HepG2 (cell line): Measurements from ENCODE around the gene PAQR5. TPM values are rescaled to one million over a fixed set of nuclear protein-coding genes. Genes with fewer than 3 reads are reported as not detected.

Experiments used
- ATAC-seq: fragments of 200-7000 bp; cut with Tn5 transposase; 3 replicates; pipeline ENCODE4 v1.9.1; 2020; ENCODE audit warnings: mild to moderate bottlenecking, moderate library complexity
- BruUV-seq: library from RNA; stranded (reverse); fragments of 400-500 nt; replicated peaks from 2 replicates; lab custom pipeline; 2021; lab: Mats Ljungman, UMichigan
- CTCF ChIA-PET: fragments of 300-600 bp; formaldehyde crosslinking; extraction: SDS; loops from one replicate; lab custom pipeline; 2021; ENCODE audit warnings: low total read pairs, inconsistent platforms, low intra/inter-chr PET ratio; lab: Yijun Ruan, JAX
- POLR2A ChIA-PET: fragments of 350-600 bp; sonication (Branson Sonifier 250); formaldehyde crosslinking; loops from one replicate; lab custom pipeline; 2020; ENCODE audit warnings: antibody characterized with exemption, inconsistent platforms; lab: Yijun Ruan, JAX
- DNase-seq: peaks from one replicate; pipeline ENCODE4 v3.0.0-alpha.2; 2015; ENCODE audit warnings: low spot score
- FAIRE-seq: peaks from 3 replicates; lab custom pipeline; 2011; peaks lifted over from hg19 to GRCh38; lab: Jason Lieb, UNC
- H2AFZ ChIP-seq: one replicate; pipeline ENCODE4 v1.6.1; 2011; ENCODE audit warnings: low read length, inconsistent platforms
- H3K27ac ChIP-seq: fragments of 300-600 bp; 3 replicates; pipeline ENCODE4 v1.8.0; 2011; ENCODE audit warnings: mixed run types, mild to moderate bottlenecking, mixed read lengths, low read length, inconsistent platforms; ENCODE audit not compliant: insufficient read depth; ENCODE audit errors: extremely low read length
- H3K27me3 ChIP-seq, 2 experiments: fragments of 200-600 bp in 1 of 2; 2 replicates in 1 of 2; 3 replicates in 1 of 2; pipeline versions ENCODE4 v1.6.0 to v1.8.0; 2011; ENCODE audit warnings: low read length in 2 of 2, mild to moderate bottlenecking in 2 of 2, moderate library complexity in 2 of 2, inconsistent platforms in 1 of 2; ENCODE audit not compliant: insufficient read depth in 2 of 2, control insufficient read depth in 1 of 2
- H3K36me3 ChIP-seq, 2 experiments: fragments of 200-600 bp in 1 of 2; replicated peaks in 1 of 2; 2 replicates in 1 of 2; 3 replicates in 1 of 2; pipeline versions ENCODE4 v1.5.1 to v1.8.0; 2011; ENCODE audit warnings: low read length in 2 of 2, inconsistent platforms in 1 of 2; ENCODE audit not compliant: insufficient read depth in 2 of 2, control insufficient read depth in 1 of 2
- H3K4me1 ChIP-seq: 2 replicates; pipeline ENCODE4 v1.5.1; 2012; ENCODE audit warnings: low read length, inconsistent platforms; ENCODE audit not compliant: insufficient read depth
- H3K4me2 ChIP-seq: 2 replicates; pipeline ENCODE4 v1.6.0; 2011; ENCODE audit warnings: low read depth, low read length, inconsistent platforms
- H3K4me3 ChIP-seq, 3 experiments: fragments of 200-600 bp in 1 of 3; sonication (generic), shearing (Covaris generic) in 1 of 3; replicated peaks in 1 of 3; 2 replicates each; pipeline ENCODE4 v1.5.1; 2011 to 2016; ENCODE audit warnings: low read length in 3 of 3, inconsistent platforms in 2 of 3, low read depth in 2 of 3, mild to moderate bottlenecking in 2 of 3, control low read depth in 1 of 3, mixed read lengths in 1 of 3; ENCODE audit not compliant: insufficient read depth in 1 of 3
- H3K79me2 ChIP-seq: one replicate; pipeline ENCODE4 v1.6.1; 2011; ENCODE audit warnings: low read length, inconsistent platforms; ENCODE audit not compliant: insufficient read depth
- H3K9ac ChIP-seq: 2 replicates; pipeline ENCODE4 v1.6.0; 2011; ENCODE audit warnings: mild to moderate bottlenecking, low read depth, low read length, inconsistent platforms; ENCODE audit not compliant: insufficient read depth
- H3K9me3 ChIP-seq: 2 replicates; pipeline ENCODE4 v1.5.1; 2012; ENCODE audit warnings: mild to moderate bottlenecking, low read length
- H4K20me1 ChIP-seq: 2 replicates; pipeline ENCODE4 v1.6.0; 2011; ENCODE audit warnings: inconsistent platforms, mild to moderate bottlenecking, low read length, moderate library complexity; ENCODE audit not compliant: insufficient read depth
- MAF1 ChIP-seq: sonication (generic); formaldehyde crosslinking; IDR thresholded peaks from 2 replicates; pipeline ENCODE4 v1.5.0; 2020; ENCODE audit warnings: missing genetic modification reagents, borderline replicate concordance
- NFE2L2 ChIP-seq: fragments of 150-350 bp; IDR thresholded peaks from 2 replicates; pipeline ENCODE4 v1.6.1; 2014; ENCODE audit warnings: low read length
- POGZ ChIP-seq: sonication (generic); formaldehyde crosslinking; IDR thresholded peaks from 2 replicates; pipeline ENCODE4 v1.4.0; 2020; ENCODE audit warnings: mild to moderate bottlenecking, missing genetic modification reagents
- TOE1 ChIP-seq: sonication (generic); formaldehyde crosslinking; IDR thresholded peaks from 2 replicates; pipeline ENCODE4 v1.4.0; 2020; ENCODE audit warnings: mild to moderate bottlenecking, missing genetic modification reagents
- ZBTB7B ChIP-seq: sonication (generic); formaldehyde crosslinking; IDR thresholded peaks from 2 replicates; pipeline ENCODE4 v1.4.0; 2020; ENCODE audit warnings: missing genetic modification reagents
- ZNF160 ChIP-seq: sonication (generic); formaldehyde crosslinking; IDR thresholded peaks from 2 replicates; pipeline ENCODE4 v1.8.0; 2022; ENCODE audit warnings: mild to moderate bottlenecking, inconsistent platforms, missing genetic modification reagents
- ZNF205 ChIP-seq: IDR thresholded peaks from 2 replicates; pipeline ENCODE4 v1.6.1; 2018; ENCODE audit warnings: missing biosample characterization, missing genetic modification reagents
- ZNF30 ChIP-seq: sonication (generic); formaldehyde crosslinking; IDR thresholded peaks from 2 replicates; pipeline ENCODE4 v1.5.0; 2020; ENCODE audit warnings: mild to moderate bottlenecking, missing genetic modification reagents
- ZNF629 ChIP-seq: sonication (generic); formaldehyde crosslinking; conservative IDR thresholded peaks from 2 replicates; pipeline ENCODE4 v1.5.0; 2020; ENCODE audit warnings: missing genetic modification reagents
- ZNF724P ChIP-seq: sonication (generic); formaldehyde crosslinking; IDR thresholded peaks from 2 replicates; pipeline ENCODE4 v1.8.0; 2022; ENCODE audit warnings: missing genetic modification reagents, borderline replicate concordance
- WGBS: methylation state at CpG from one replicate; pipeline ENCODE4 v1.1.6; 2017; ENCODE audit warnings: low lambda C conversion rate; 5-methylcytosine and 5-hydroxymethylcytosine counted together
- in situ Hi-C: cut with HindIII; loops from 2 replicates; pipeline ENCODE4 v1.10.0; 2017; ENCODE audit warnings: low pct_unique_long_range_greater_than_20kb; ENCODE audit not compliant: extremely low pct_ligation_motif_present
- intact Hi-C: fragments of 100-400 bp; cut with micrococcal nuclease; formaldehyde crosslinking; loops from one replicate; pipeline ENCODE4 v1.10.0; 2022; ENCODE audit not compliant: unreplicated experiment
- polyA plus RNA-seq, 8 experiments: library from polyadenylated mRNA; depleted of rRNA in 3 of 8; stranded (reverse) in 7 of 8; unstranded in 1 of 8; fragments of >200 nt; fragmentation: Illumina TruSeq in 4 of 8; extraction: Trizol in 4 of 8; gene quantifications; 2 replicates each; pipeline versions ENCODE4 v1.2.1 to v1.2.3, GENCODE V29; 2011 to 2016; ENCODE audit warnings: low read depth in 4 of 8, missing spikeins in 1 of 8, mixed read lengths in 1 of 8; ENCODE audit not compliant: insufficient read depth in 1 of 8
- total RNA-seq, 5 experiments: library from RNA; depleted of rRNA; stranded (reverse); fragments of >200 nt; fragmentation: Illumina TruSeq; extraction: Trizol; gene quantifications; 2 replicates each; pipeline ENCODE4 v1.2.3, GENCODE V29; 2016; ENCODE audit warnings: low read depth in 1 of 5
- TF ChIP-seq, protein P1 (sequence below): conservative IDR thresholded peaks from 2 replicates; pipeline ENCODE4 v1.6.1; 2018; ENCODE audit warnings: missing genetic modification reagents

PAQR5 gene
- total and polyA plus RNA-seq, 2 of the 13 experiments (the other 11 are each of a cell fraction or from before 2014, with no cell fraction given), result 0.53 to 1.3 TPM

DNA sequence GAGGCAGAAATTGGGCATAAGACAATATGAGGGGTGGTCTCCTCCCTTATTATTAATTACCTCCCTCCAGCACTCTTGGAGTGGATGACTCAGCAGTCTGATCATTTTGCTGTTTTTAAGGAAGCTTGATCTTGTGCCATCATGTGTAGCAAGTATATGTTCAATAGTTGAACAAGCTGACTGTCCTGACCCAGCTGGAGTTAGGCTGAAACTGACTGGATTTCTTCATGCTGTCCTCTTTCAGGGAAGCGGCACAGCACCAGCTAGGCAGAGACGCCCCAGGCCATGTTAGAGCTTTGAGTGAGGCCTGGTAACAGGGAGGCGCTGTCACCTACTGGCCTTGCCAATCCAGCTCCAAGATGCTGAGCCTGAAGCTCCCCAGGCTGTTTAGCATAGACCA is 61.0 kb downstream of the PAQR5 start:
- FAIRE-seq, result no peak

DNA sequence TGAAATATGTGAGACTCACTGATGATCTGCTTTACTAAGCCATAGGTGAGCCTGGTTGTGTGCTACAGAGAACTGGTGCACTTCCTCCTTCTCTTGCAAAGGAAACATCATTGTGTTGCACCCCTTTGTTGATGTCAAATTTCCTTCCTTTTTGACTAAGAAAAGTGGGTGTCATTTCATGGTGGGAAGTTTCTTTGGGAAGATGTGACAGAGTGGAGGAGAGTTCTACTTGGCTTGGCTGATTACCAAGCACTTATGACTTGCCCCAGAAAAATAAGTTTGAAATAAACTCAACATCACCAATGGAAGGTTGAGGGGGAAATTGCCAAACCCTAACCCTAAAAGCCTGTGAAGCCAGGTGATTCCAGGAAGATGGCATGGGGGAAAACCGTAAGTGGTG is 61.9 kb downstream of the PAQR5 start:
- 0% methylated on average over 1 of the region's 1 CpG for WGBS

More for the DNA sequence above, 61.0 kb downstream of the PAQR5 start:
- Histone ChIP-seq H3K27ac (no peak overlapping the region), H3K4me1 (peaks cover 25% of the 10 kb centered on the region), H3K79me2 (no peaks in the 10 kb centered on the region), H3K36me3 (no peaks in the 10 kb centered on the region), H3K4me3 (no peak overlapping the region), H3K4me2 (no peak overlapping the region), H3K9ac (no peak overlapping the region), H3K27me3 (no peaks in the 10 kb centered on the region; a peak in 2 of 5 replicates), H3K9me3 (no peaks in the 10 kb centered on the region), H4K20me1 (no peaks in the 10 kb centered on the region), H2AFZ (no peak overlapping the region)
- no TSS peak for BruUV-seq
- intact Hi-C loops, result no loop called here
- DNase-seq (no peak), ATAC-seq (no peak)
- POLR2A ChIA-PET, result no interaction called here
- WGBS, result 88% methylated on average over 2 of the region's 3 CpGs
- CTCF ChIA-PET, result no interaction called here
- no peak for TF ChIP-seq TOE1 (CRISPR knock-in tag)
- TF ChIP-seq NFE2L2, result peak; percentile 31; the same call in 1 of the 2 replicates
- in situ Hi-C loops, result no loop called here

More for the DNA sequence above, 61.9 kb downstream of the PAQR5 start:
- Histone ChIP-seq H3K4me2 (no peak overlapping the region), H3K9me3 (no peaks in the 10 kb centered on the region), H3K27ac (no peak overlapping the region), H3K79me2 (no peaks in the 10 kb centered on the region), H4K20me1 (no peaks in the 10 kb centered on the region), H3K27me3 (no peaks in the 10 kb centered on the region; a peak in 1 of 5 replicates), H3K9ac (no peak overlapping the region), H3K36me3 (no peaks in the 10 kb centered on the region), H3K4me3 (no peak overlapping the region), H3K4me1 (peaks cover 25% of the 10 kb centered on the region), H2AFZ (no peak overlapping the region)
- FAIRE-seq (no peak), ATAC-seq (no peak), DNase-seq (no peak)
- intact Hi-C loops (no loop called here), in situ Hi-C loops (no loop called here)
- ChIA-PET CTCF (no interaction called here), POLR2A (no interaction called here)
- BruUV-seq, result no TSS peak
- TF ChIP-seq ZBTB7B (CRISPR knock-in tag) (no peak), ZNF30 (no peak), POGZ (CRISPR knock-in tag) (no peak), ZNF629 (CRISPR knock-in tag) (no peak), ZNF205 (CRISPR knock-in tag) (no peak), ZNF160 (CRISPR knock-in tag) (no peak), MAF1 (CRISPR knock-in tag) (no peak), ZNF724P (CRISPR knock-in tag) (no peak)
- TF ChIP-seq, protein P1, sequence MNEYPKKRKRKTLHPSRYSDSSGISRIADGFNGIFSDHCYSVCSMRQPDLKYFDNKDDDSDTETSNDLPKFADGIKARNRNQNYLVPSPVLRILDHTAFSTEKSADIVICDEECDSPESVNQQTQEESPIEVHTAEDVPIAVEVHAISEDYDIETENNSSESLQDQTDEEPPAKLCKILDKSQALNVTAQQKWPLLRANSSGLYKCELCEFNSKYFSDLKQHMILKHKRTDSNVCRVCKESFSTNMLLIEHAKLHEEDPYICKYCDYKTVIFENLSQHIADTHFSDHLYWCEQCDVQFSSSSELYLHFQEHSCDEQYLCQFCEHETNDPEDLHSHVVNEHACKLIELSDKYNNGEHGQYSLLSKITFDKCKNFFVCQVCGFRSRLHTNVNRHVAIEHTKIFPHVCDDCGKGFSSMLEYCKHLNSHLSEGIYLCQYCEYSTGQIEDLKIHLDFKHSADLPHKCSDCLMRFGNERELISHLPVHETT (CRISPR knock-in tag), result no peak
